K562 (cell line): ENCODE data around the gene WDR81. TPM values are rescaled to one million over a fixed set of nuclear protein-coding genes. Genes with fewer than 3 reads are reported as not detected.

Source experiments
- ATAC-seq: fragments of 200-7000 bp; cut with Tn5 transposase; 3 replicates; pipeline ENCODE4 v1.9.1; 2020; ENCODE audit warnings: moderate library complexity
- BruUV-seq: library from RNA; stranded (reverse); fragments of 400-500 nt; replicated peaks from 2 replicates; lab custom pipeline; 2021; lab: Mats Ljungman, UMichigan
- CTCF ChIA-PET: fragments of 300-600 bp; formaldehyde crosslinking; extraction: SDS; loops from one replicate; lab custom pipeline; 2021; ENCODE audit warnings: low intra/inter-chr PET ratio; lab: Yijun Ruan, JAX
- POLR2A ChIA-PET: fragments of 300-600, 350-650 bp; sonication (Branson Sonifier 250); formaldehyde crosslinking; extraction: SDS; loops from one replicate; lab custom pipeline; 2021; ENCODE audit warnings: antibody characterized with exemption, inconsistent platforms; lab: Yijun Ruan, JAX
- DNase-seq, 4 experiments: peaks; one replicate each; pipeline versions ENCODE4 v3.0.0 to v3.0.0-alpha.2; 2011 to 2018; ENCODE audit warnings: low spot score in 3 of 4, mixed read lengths in 3 of 4; ENCODE audit errors: extremely low read depth in 1 of 4
- FAIRE-seq: peaks from 2 replicates; lab custom pipeline; 2011; peaks lifted over from hg19 to GRCh38; lab: Jason Lieb, UNC
- H2AFZ ChIP-seq: 2 replicates; pipeline ENCODE4 v1.6.0; 2011; ENCODE audit warnings: low read depth, low read length, control low read depth, inconsistent platforms
- H3K27ac ChIP-seq: fragments of 200-600 bp; 3 replicates; pipeline ENCODE4 v1.8.0; 2011; ENCODE audit warnings: low read depth, mild to moderate bottlenecking, control low read depth, inconsistent platforms, low read length, moderate library complexity, mixed read lengths; ENCODE audit errors: extremely low read depth
- H3K27me3 ChIP-seq, 2 experiments: fragments of 300-600 bp in 1 of 2; 2 replicates in 1 of 2; 3 replicates in 1 of 2; pipeline versions ENCODE4 v1.6.0 to v1.8.0; 2011; ENCODE audit warnings: inconsistent platforms in 2 of 2, low read length in 2 of 2, mild to moderate bottlenecking in 1 of 2, mixed read lengths in 1 of 2, moderate library complexity in 1 of 2; ENCODE audit not compliant: control insufficient read depth in 2 of 2, insufficient read depth in 2 of 2
- H3K36me3 ChIP-seq: fragments of 300-600 bp; 3 replicates; pipeline ENCODE4 v1.8.0; 2011; ENCODE audit warnings: mild to moderate bottlenecking, low read length, inconsistent platforms; ENCODE audit not compliant: control insufficient read depth, insufficient read depth
- H3K4me1 ChIP-seq, 2 experiments: fragments of 200-600 bp in 1 of 2; replicated peaks in 1 of 2; 2 replicates in 1 of 2; 3 replicates in 1 of 2; pipeline versions ENCODE4 v1.5.1 to v1.8.0; 2011; ENCODE audit warnings: inconsistent platforms in 2 of 2, low read length in 2 of 2, mild to moderate bottlenecking in 1 of 2, mixed read lengths in 1 of 2, moderate library complexity in 1 of 2; ENCODE audit not compliant: control insufficient read depth in 2 of 2, insufficient read depth in 2 of 2
- H3K4me2 ChIP-seq: 2 replicates; pipeline ENCODE4 v1.6.1; 2011; ENCODE audit warnings: low read length, control low read depth, inconsistent platforms, mixed read lengths; ENCODE audit not compliant: insufficient read depth
- H3K4me3 ChIP-seq: fragments of 200-600 bp; sonication (generic), shearing (Covaris generic); 2 replicates; pipeline ENCODE4 v1.5.1; 2016; ENCODE audit warnings: control low read depth, inconsistent platforms
- H3K79me2 ChIP-seq: fragments of 200-600 bp; 3 replicates; pipeline ENCODE4 v1.8.0; 2011; ENCODE audit warnings: low read length, inconsistent platforms; ENCODE audit not compliant: control insufficient read depth, insufficient read depth
- H3K9ac ChIP-seq, 2 experiments: 2 replicates each; pipeline versions ENCODE4 v1.6.0 to v1.6.1; 2011; ENCODE audit warnings: low read depth in 2 of 2, low read length in 2 of 2, control low read depth in 1 of 2, inconsistent platforms in 1 of 2, mild to moderate bottlenecking in 1 of 2, mixed read lengths in 1 of 2; ENCODE audit not compliant: insufficient read depth in 1 of 2
- H3K9me1 ChIP-seq: one replicate; pipeline ENCODE4 v1.6.0; 2011; ENCODE audit warnings: inconsistent platforms, mild to moderate bottlenecking, low read length, moderate library complexity; ENCODE audit not compliant: control insufficient read depth, insufficient read depth
- H3K9me3 ChIP-seq: replicated peaks from 2 replicates; pipeline ENCODE4 v1.5.1; 2011; ENCODE audit warnings: low read depth, low read length, inconsistent platforms; ENCODE audit not compliant: control insufficient read depth, insufficient read depth
- H4K20me1 ChIP-seq: replicated peaks from 2 replicates; pipeline ENCODE4 v1.6.1; 2011; ENCODE audit warnings: low read length, inconsistent platforms, mixed read lengths; ENCODE audit not compliant: control insufficient read depth, insufficient read depth
- HDAC2 ChIP-seq: fragments of 450-650 bp; IDR thresholded peaks from 2 replicates; pipeline ENCODE4 v1.6.1; 2016; ENCODE audit warnings: mild to moderate bottlenecking
- ZEB2 ChIP-seq: fragments of 450-650 bp; IDR thresholded peaks from 2 replicates; pipeline ENCODE4 v1.6.1; 2016
- WGBS: fragments of 100-300 bp; shearing (Covaris generic); methylation state at CpG from one replicate; pipeline ENCODE4 v1.1.6; 2016; ENCODE audit warnings: low coverage, mixed read lengths; ENCODE audit not compliant: insufficient coverage; ENCODE audit errors: missing lambda C conversion rate; 5-methylcytosine and 5-hydroxymethylcytosine counted together
- in situ Hi-C: fragments of 300-500 bp; cut with MboI; formaldehyde crosslinking; loops from 4 replicates; pipeline ENCODE4 v1.15.0; 2018; ENCODE audit warnings: inconsistent platforms, mixed read lengths
- intact Hi-C: fragments of 100-400 bp; cut with micrococcal nuclease; formaldehyde crosslinking; loops from 2 replicates; pipeline ENCODE4 v1.14.2; 2022
- polyA plus RNA-seq, 8 experiments: library from polyadenylated mRNA; depleted of rRNA in 4 of 8; stranded (reverse) in 5 of 8; unstranded in 3 of 8; fragments of >200 nt; fragmentation: Nextera tagmentation in 2 of 8; fragmentation: Illumina TruSeq in 1 of 8; extraction: Ambion mirVana in 2 of 8; extraction: Trizol in 1 of 8; gene quantifications; 2 replicates each; pipeline versions ENCODE4 v1.2.1 to v1.2.3, GENCODE V29; 2011 to 2014; ENCODE audit warnings: inconsistent platforms in 1 of 8, missing spikeins in 1 of 8
- total RNA-seq, 7 experiments: library from RNA; depleted of rRNA in 6 of 7; stranded (reverse); fragments of >200 nt in 6 of 7; fragmentation: Illumina TruSeq in 2 of 7; extraction: Trizol in 2 of 7; gene quantifications; 2 replicates each; pipeline versions ENCODE4 v1.2.1 to v1.2.3, GENCODE V29; 2011 to 2021; ENCODE audit warnings: low replicate concordance in 1 of 7

The WDR81 gene
- total and polyA plus RNA-seq, 9 of the 15 experiments (the other 6 are each of a cell fraction or from before 2014, with no cell fraction given), result 0.01 to 17.1 (median 3.3) TPM

GRCh38 chr17:1743088-1743439 is 18.6 kb downstream of the WDR81 start:
- FAIRE-seq (no peak), ATAC-seq (no peak), DNase-seq (no peak)
- Histone ChIP-seq H3K9me3 (no peaks in the 10 kb centered on the region), H3K36me3 (no peaks in the 10 kb centered on the region), H3K4me2 (no peak overlapping the region), H3K79me2 (no peaks in the 10 kb centered on the region), H3K4me3 (no peak overlapping the region), H3K4me1 (peaks cover 0 to 19% of the 10 kb centered on the region in 2 experiments; a peak in 2 of 5 replicates), H4K20me1 (no peaks in the 10 kb centered on the region), H3K27me3 (peaks cover 5 to 12% of the 10 kb centered on the region in 2 experiments; a peak in 4 of 5 replicates), H3K9me1 (no peaks in the 10 kb centered on the region), H3K9ac (no peak overlapping the region), H3K27ac (no peak overlapping the region), H2AFZ (no peak overlapping the region)
- no TSS peak for BruUV-seq
- ChIA-PET CTCF (no interaction called here), POLR2A (interaction anchor here (0.9 kb wide), 1 partner anchor 9 kb away, joined by 3 read pairs; no protein-coding TSS in a partner anchor)
- intact Hi-C loops, result no loop called here
- 0% methylated on average over 1 of the region's 2 CpGs for WGBS
- in situ Hi-C loops, result no loop called here
- no peak for TF ChIP-seq HDAC2

- CTCF ChIA-PET, result no interaction called here
- intact Hi-C loops, result no loop called here
- Histone ChIP-seq H3K4me1 (peaks cover 0 to 21% of the 10 kb centered on the region in 2 experiments; a peak in 2 of 5 replicates), H3K36me3 (no peaks in the 10 kb centered on the region), H3K4me3 (no peak overlapping the region), H4K20me1 (no peaks in the 10 kb centered on the region), H3K4me2 (no peak overlapping the region), H3K9me3 (no peaks in the 10 kb centered on the region)
- DNase-seq, result no peak
- no TSS peak for BruUV-seq
- no peak for TF ChIP-seq ZEB2
- TF ChIP-seq, all 486 proteins: peak for 0
- Histone ChIP-seq H3K9me1 (no peaks in the 10 kb centered on the region), H3K9ac (no peak overlapping the region; a peak in 1 of 4 replicates), H3K79me2 (no peaks in the 10 kb centered on the region), H3K27ac (no peak overlapping the region), H2AFZ (no peak overlapping the region), H3K27me3 (peaks cover 5 to 12% of the 10 kb centered on the region in 2 experiments; a peak in 4 of 5 replicates)
- FAIRE-seq (no peak), ATAC-seq (no peak)
- WGBS, result 28% methylated on average over 11 of the region's 29 CpGs
- in situ Hi-C loops, result no loop called here
- POLR2A ChIA-PET, result interaction anchor here (0.6 kb wide), 1 partner anchor 18 kb away, joined by 4 read pairs; no protein-coding TSS in a partner anchor
Observed at GRCh38 chr17:1744551-1745512, 20.3 kb downstream of the WDR81 start.
